ENCODE measurements around the gene TRIO. TPM values are rescaled to one million over a fixed set of nuclear protein-coding genes. Genes with fewer than 3 reads are reported as not detected.

Gene TRIO
- total and polyA plus RNA-seq, 2 of the 8 experiments (the other 6 are each of a cell fraction or from before 2014, with no cell fraction given): 35.1 to 69.1 TPM

DNA sequence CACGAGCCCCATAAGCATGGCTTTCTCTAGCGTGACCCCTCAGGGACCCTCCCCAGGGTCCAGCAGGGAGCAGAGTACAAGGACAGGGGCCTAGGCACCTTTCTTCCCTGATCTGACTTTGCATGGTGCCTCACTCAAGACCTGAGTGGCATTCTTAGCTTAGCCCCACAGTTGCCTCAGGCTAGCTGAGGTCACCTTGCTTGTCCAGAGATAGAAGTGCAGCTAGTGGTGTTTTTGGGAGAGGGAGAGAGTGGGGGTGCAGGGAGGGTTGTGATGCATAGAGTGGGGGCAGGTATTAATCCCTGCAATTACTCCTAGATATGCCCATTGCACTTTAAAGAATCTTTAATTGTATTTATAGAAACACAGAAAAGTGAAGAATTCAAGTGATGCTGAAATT is 8.4 kb upstream of the TRIO start:
- Histone ChIP-seq H2BK5ac (ENCODE audit: low read depth, low read length) (no peak overlapping the region), H3K18ac (ENCODE audit: extremely low read depth, low read length) (no peak overlapping the region), H3K79me2 (ENCODE audit: control insufficient read depth in 1 of 2, insufficient read depth in 2 of 2, low read length in 2 of 2) (no peaks in the 10 kb centered on the region), H3K4me3 (ENCODE audit: extremely low read depth in 1 of 4, insufficient read depth in 2 of 4, low read depth in 3 of 4, low read length in 4 of 4) (no peak overlapping the region), H3K23ac (ENCODE audit: insufficient read length) (no peak overlapping the region), H2BK120ac (replicated peaks; ENCODE audit: low read depth, low read length) (no peak overlapping the region), H3K9ac (replicated peaks in 1 of 4; ENCODE audit: extremely low read depth in 1 of 4, low read depth in 3 of 4, low read length in 3 of 4) (no peak overlapping the region), H3K27me3 (replicated peaks in 1 of 4; ENCODE audit: control insufficient read depth in 3 of 4, extremely low read depth in 1 of 4, insufficient read depth in 3 of 4, low read length in 3 of 4) (no peaks in the 10 kb centered on the region), H3K23me2 (ENCODE audit: low read depth, low read length) (no peaks in the 10 kb centered on the region; the same call in 1 of the 2 replicates), H3K56ac (replicated peaks; ENCODE audit: insufficient read length, low read depth, low read length) (no peak overlapping the region), H4K91ac (replicated peaks; ENCODE audit: insufficient read length, low read length) (no peak overlapping the region), H3K4ac (replicated peaks; ENCODE audit: insufficient read length, low read depth, low read length) (no peak overlapping the region), H2BK15ac (ENCODE audit: low read length) (no peak overlapping the region), H3K27ac (ENCODE audit: low read depth, low read length) (no peak overlapping the region), H2BK20ac (ENCODE audit: low read length) (no peak overlapping the region), H3K14ac (ENCODE audit: insufficient read length) (no peak overlapping the region), H2AK5ac (ENCODE audit: low read depth, low read length) (no peak overlapping the region), H4K20me1 (replicated peaks in 1 of 2; ENCODE audit: control insufficient read depth in 1 of 2, insufficient read depth in 2 of 2, low read length in 2 of 2) (no peaks in the 10 kb centered on the region), H3K4me2 (ENCODE audit: insufficient read depth in 1 of 2, low read depth in 2 of 2, low read length in 2 of 2) (no peak overlapping the region), H2BK12ac (ENCODE audit: low read depth, low read length) (no peak overlapping the region), H3K36me3 (ENCODE audit: control insufficient read depth in 2 of 4, insufficient read depth in 4 of 4, low read length in 3 of 4) (no peaks in the 10 kb centered on the region), H2AFZ (ENCODE audit: low read length) (no peak overlapping the region), H3K79me1 (ENCODE audit: low read depth, low read length) (no peaks in the 10 kb centered on the region), H3K4me1 (replicated peaks in 1 of 4; ENCODE audit: control insufficient read depth in 3 of 4, insufficient read depth in 4 of 4, low read length in 3 of 4) (no peaks in the 10 kb centered on the region), H4K5ac (ENCODE audit: insufficient read length, low read depth, low read length) (no peak overlapping the region), H3K9me3 (ENCODE audit: insufficient read depth in 2 of 2, low read depth in 1 of 2, low read length in 1 of 2) (no peaks in the 10 kb centered on the region), H4K8ac (ENCODE audit: extremely low read depth, insufficient read depth, low read length) (no peak overlapping the region)
- ChIA-PET CTCF (ENCODE audit: partially characterized antibody) (interaction anchor here (1.7 kb wide), 1 partner anchor 26 kb away, joined by 3 read pairs; no protein-coding TSS in a partner anchor), POLR2A (ENCODE audit: partially characterized antibody) (no interaction called here)
- DNase-seq (ENCODE audit: low read depth in 1 of 2, low spot score in 2 of 2): no peak
- FAIRE-seq: no peak
- WGBS, 2 experiments (ENCODE audit: extremely low coverage in 1 of 2, insufficient coverage in 1 of 2, insufficient read length in 1 of 2, insufficient replicate concordance in 2 of 2, low coverage in 1 of 2, low lambda C conversion rate in 2 of 2, missing lambda C conversion rate in 1 of 2): 53% methylated on average over 2 of the region's 2 CpGs; no CpG with 5 or more reads in 1 of the 2 experiments
- no peak for TF ChIP-seq SUZ12 (IDR thresholded peaks at IDR 0.05; ENCODE audit: low read length)
- no peak for TF ChIP-seq POU5F1 (IDR thresholded peaks at IDR 0.05; ENCODE audit: low read depth, low read length)
- no peak for TF ChIP-seq SIX5 (IDR thresholded peaks at IDR 0.05; ENCODE audit: low read depth, low read length)
- no peak for TF ChIP-seq HDAC2 (IDR thresholded peaks at IDR 0.05; ENCODE audit: borderline replicate concordance in 1 of 2, low read depth in 2 of 2, low read length in 2 of 2)
- no peak for TF ChIP-seq YY1 (IDR thresholded peaks at IDR 0.05; ENCODE audit: low read depth, low read length)
- no peak for TF ChIP-seq CBX5 (IDR thresholded peaks at IDR 0.05; ENCODE audit: low read depth, low read length)
- TF ChIP-seq CHD2 (IDR thresholded peaks at IDR 0.05; ENCODE audit: low read length): no peak
- no peak for TF ChIP-seq ATF2 (IDR thresholded peaks at IDR 0.05; ENCODE audit: low read length)
- no peak for TF ChIP-seq SP2 (IDR thresholded peaks at IDR 0.05; ENCODE audit: low read length)
